ENCODE measurements around the gene GFI1B. TPM values are rescaled to one million over a fixed set of nuclear protein-coding genes. Genes with fewer than 3 reads are reported as not detected.

GFI1B gene
- total RNA-seq, 4 donors from 2014 or later, result not detected

DNA sequence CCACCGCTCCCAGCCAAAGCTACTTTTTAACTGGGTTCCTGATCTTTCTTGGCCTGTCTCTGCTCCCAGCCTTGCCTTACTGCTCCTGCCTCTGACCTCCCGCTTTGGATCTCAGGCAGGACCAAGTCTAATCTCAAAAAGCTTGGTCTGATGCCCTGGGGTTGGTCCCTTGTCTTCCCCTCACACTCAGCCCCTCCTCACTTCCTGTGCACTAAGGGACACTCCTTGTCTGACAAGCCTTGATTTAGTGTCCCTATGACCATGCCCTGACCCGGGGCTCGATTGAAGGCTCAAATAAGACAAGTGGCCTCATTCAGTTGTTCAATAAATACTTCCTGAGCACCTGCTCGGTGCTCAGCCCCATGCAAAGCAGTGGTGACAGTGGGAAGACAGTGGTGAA is 48.6 kb downstream of the GFI1B start:
- TF ChIP-seq, protein P1, sequence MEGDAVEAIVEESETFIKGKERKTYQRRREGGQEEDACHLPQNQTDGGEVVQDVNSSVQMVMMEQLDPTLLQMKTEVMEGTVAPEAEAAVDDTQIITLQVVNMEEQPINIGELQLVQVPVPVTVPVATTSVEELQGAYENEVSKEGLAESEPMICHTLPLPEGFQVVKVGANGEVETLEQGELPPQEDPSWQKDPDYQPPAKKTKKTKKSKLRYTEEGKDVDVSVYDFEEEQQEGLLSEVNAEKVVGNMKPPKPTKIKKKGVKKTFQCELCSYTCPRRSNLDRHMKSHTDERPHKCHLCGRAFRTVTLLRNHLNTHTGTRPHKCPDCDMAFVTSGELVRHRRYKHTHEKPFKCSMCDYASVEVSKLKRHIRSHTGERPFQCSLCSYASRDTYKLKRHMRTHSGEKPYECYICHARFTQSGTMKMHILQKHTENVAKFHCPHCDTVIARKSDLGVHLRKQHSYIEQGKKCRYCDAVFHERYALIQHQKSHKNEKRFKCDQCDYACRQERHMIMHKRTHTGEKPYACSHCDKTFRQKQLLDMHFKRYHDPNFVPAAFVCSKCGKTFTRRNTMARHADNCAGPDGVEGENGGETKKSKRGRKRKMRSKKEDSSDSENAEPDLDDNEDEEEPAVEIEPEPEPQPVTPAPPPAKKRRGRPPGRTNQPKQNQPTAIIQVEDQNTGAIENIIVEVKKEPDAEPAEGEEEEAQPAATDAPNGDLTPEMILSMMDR (IDR thresholded peaks at IDR 0.05; ENCODE audit: low read depth), result no peak

- TF ChIP-seq, protein P1 (IDR thresholded peaks at IDR 0.05; ENCODE audit: low read depth), result no peak
These were observed 49.7 kb downstream of the GFI1B start for GRCh38 chr9:133028221-133028620.

DNA sequence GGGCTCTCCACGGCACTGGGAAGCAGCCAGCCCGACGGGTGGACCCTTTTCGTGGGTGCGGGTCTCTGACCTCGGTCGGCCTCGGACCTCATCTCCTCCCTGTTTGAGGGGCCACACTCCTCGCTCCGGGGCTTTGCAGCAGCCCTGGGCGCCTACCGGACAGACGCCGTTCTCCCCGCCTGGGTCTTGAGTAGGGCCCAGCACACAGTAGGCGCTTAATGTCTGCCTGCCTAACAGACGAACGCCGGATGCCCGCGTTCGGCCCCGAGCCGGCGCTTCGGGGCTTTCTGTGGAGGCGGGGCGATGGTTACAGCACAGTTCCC is 51.5 kb downstream of the GFI1B start:
- TF ChIP-seq, protein P1 (IDR thresholded peaks at IDR 0.05; ENCODE audit: low read depth), result no peak

DNA sequence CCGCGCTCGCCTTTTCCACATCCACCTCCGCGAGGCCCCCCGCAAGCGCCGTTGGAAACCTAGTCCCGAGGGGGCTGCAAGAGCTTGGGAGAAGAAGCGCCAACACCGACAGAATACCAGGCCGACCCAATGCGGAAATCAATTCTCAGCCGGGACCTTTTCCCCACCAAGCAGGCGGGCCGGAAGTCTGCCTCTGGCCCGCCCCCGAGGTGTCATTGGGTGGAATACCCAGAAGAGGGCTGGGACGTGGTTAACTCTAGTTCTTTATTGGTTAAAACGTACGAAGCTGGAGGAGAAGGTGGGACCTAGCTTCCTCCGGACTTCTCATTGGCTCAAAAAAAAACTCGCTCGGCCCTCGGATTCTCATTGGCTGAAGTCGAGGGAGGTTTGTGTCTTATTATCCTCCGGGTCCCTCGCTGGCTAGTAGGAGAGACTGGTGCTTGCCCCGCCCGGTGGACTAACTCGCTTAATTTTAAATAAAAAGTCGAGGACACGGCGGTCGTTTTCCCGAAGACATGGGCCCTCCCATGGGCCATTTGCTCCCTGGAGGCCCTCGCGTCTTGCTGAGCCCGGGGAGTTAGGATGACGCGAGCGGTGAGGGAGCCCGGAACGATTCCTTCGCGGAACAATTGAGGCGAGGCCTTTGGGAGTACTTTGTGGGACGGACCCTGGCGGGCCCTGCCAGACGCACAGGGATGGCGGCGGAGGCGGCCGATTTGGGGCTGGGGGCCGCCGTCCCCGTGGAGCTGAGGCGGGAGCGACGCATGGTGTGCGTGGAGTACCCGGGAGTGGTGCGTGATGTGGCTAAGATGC is 52.0 kb downstream of the GFI1B start, which contains the start of gene GTF3C5:
Gene GTF3C5 (plus strand): TSS at position 681 of the 813 bp plus-strand sequence. CDS start 15 bp downstream, at position 696.
- TF ChIP-seq, protein P1 (IDR thresholded peaks at IDR 0.05; ENCODE audit: low read depth), result no peak

DNA sequence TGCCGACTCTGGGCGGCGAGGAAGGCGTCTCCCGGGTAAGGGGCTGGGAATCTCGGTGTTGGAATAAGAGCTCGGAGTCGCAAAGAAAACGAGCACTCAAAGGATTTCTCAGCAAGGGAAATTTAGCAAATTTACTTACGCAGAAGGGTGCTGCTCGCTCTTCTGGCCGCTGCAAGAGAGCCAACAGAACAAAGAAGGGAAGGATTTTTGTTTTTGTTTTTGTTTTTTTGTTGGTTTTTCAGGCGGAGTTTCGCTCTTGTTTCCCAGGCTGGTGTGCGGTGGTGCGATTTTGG is 52.6 kb downstream of the GFI1B start:
- TF ChIP-seq, protein P1 (IDR thresholded peaks at IDR 0.05; ENCODE audit: low read depth), result no peak

GRCh38 chr9:133031496-133031911 is 53.0 kb downstream of the GFI1B start:
- TF ChIP-seq, protein P1 (IDR thresholded peaks at IDR 0.05; ENCODE audit: low read depth), result no peak

- TF ChIP-seq, protein P1 (IDR thresholded peaks at IDR 0.05; ENCODE audit: low read depth), result no peak
These were observed 53.7 kb downstream of the GFI1B start for GRCh38 chr9:133032171-133032570.

All from subcutaneous adipose tissue (tissue), 4 donors.